WTC11 (cell line): ENCODE results near the gene ZFAND6.

Source experiments
- CBFB ChIP-seq: sonication (generic); formaldehyde crosslinking; IDR thresholded peaks from 2 replicates; pipeline ENCODE4 v1.8.1; 2022; ENCODE audit warnings: mild to moderate bottlenecking, low read depth, missing genetic modification reagents
- CTCF ChIP-seq: fragments of 200-600 bp; IDR thresholded peaks from 2 replicates; pipeline ENCODE4 v1.8.0; 2022; ENCODE audit warnings: antibody characterized with exemption
- ELF4 ChIP-seq: sonication (generic); formaldehyde crosslinking; IDR thresholded peaks from 2 replicates; pipeline ENCODE4 v1.8.1; 2022; ENCODE audit warnings: low read depth, mild to moderate bottlenecking, moderate library complexity, missing genetic modification reagents
- GTF2I ChIP-seq: fragments of 250-450 bp; sonication (Bioruptor Pico); conservative IDR thresholded peaks from 2 replicates; pipeline ENCODE4 v1.4.0; 2021; ENCODE audit warnings: mild to moderate bottlenecking
- HMGA2 ChIP-seq: fragments of 250-450 bp; sonication (Bioruptor Pico); IDR thresholded peaks from 2 replicates; pipeline ENCODE4 v1.4.0; 2021; ENCODE audit warnings: mild to moderate bottlenecking, moderate library complexity
- MAX ChIP-seq: sonication (generic); formaldehyde crosslinking; IDR thresholded peaks from 2 replicates; pipeline ENCODE4 v1.8.0; 2022; ENCODE audit warnings: mild to moderate bottlenecking, missing genetic modification reagents
- NR1H2 ChIP-seq: sonication (generic); formaldehyde crosslinking; IDR thresholded peaks from 2 replicates; pipeline ENCODE4 v1.9.0; 2021; ENCODE audit warnings: mild to moderate bottlenecking, moderate library complexity, missing genetic modification reagents
- USF1 ChIP-seq: sonication (generic); formaldehyde crosslinking; IDR thresholded peaks from 2 replicates; pipeline ENCODE4 v1.8.0; 2022; ENCODE audit warnings: mild to moderate bottlenecking, missing genetic modification reagents
- USF2 ChIP-seq: sonication (generic); formaldehyde crosslinking; IDR thresholded peaks from 2 replicates; pipeline ENCODE4 v1.8.1; 2023; ENCODE audit warnings: mild to moderate bottlenecking, missing genetic modification reagents, moderate library complexity
- ZNF423 ChIP-seq: fragments of 250-450 bp; sonication (Bioruptor Pico); IDR thresholded peaks from 2 replicates; pipeline ENCODE4 v2.1.2; 2022; ENCODE audit warnings: mild to moderate bottlenecking, moderate library complexity
- TF ChIP-seq, protein P1 (sequence below): sonication (generic); formaldehyde crosslinking; IDR thresholded peaks from 2 replicates; pipeline ENCODE4 v1.8.0; 2023; ENCODE audit warnings: missing genetic modification reagents, mild to moderate bottlenecking, borderline replicate concordance
- TF ChIP-seq, protein P2 (sequence below): sonication (generic); formaldehyde crosslinking; conservative IDR thresholded peaks from 2 replicates; pipeline ENCODE4 v1.8.1; 2022; ENCODE audit warnings: mild to moderate bottlenecking, missing genetic modification reagents
- TF ChIP-seq, protein P3 (sequence below): fragments of 250-450 bp; sonication (Bioruptor Pico); IDR thresholded peaks from 2 replicates; pipeline ENCODE4 v1.9.0; 2021; ENCODE audit warnings: mild to moderate bottlenecking

GRCh38 chr15:80012060-80012726 lies 47.3 kb upstream of the ZFAND6 start:
- TF ChIP-seq CTCF, result no peak
- TF ChIP-seq, protein P1, sequence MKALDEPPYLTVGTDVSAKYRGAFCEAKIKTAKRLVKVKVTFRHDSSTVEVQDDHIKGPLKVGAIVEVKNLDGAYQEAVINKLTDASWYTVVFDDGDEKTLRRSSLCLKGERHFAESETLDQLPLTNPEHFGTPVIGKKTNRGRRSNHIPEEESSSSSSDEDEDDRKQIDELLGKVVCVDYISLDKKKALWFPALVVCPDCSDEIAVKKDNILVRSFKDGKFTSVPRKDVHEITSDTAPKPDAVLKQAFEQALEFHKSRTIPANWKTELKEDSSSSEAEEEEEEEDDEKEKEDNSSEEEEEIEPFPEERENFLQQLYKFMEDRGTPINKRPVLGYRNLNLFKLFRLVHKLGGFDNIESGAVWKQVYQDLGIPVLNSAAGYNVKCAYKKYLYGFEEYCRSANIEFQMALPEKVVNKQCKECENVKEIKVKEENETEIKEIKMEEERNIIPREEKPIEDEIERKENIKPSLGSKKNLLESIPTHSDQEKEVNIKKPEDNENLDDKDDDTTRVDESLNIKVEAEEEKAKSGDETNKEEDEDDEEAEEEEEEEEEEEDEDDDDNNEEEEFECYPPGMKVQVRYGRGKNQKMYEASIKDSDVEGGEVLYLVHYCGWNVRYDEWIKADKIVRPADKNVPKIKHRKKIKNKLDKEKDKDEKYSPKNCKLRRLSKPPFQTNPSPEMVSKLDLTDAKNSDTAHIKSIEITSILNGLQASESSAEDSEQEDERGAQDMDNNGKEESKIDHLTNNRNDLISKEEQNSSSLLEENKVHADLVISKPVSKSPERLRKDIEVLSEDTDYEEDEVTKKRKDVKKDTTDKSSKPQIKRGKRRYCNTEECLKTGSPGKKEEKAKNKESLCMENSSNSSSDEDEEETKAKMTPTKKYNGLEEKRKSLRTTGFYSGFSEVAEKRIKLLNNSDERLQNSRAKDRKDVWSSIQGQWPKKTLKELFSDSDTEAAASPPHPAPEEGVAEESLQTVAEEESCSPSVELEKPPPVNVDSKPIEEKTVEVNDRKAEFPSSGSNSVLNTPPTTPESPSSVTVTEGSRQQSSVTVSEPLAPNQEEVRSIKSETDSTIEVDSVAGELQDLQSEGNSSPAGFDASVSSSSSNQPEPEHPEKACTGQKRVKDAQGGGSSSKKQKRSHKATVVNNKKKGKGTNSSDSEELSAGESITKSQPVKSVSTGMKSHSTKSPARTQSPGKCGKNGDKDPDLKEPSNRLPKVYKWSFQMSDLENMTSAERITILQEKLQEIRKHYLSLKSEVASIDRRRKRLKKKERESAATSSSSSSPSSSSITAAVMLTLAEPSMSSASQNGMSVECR (CRISPR knock-in tag), result no peak
- TF ChIP-seq USF1 (CRISPR knock-in tag), result no peak
- no peak for TF ChIP-seq MAX (CRISPR knock-in tag)
- TF ChIP-seq, protein P2, sequence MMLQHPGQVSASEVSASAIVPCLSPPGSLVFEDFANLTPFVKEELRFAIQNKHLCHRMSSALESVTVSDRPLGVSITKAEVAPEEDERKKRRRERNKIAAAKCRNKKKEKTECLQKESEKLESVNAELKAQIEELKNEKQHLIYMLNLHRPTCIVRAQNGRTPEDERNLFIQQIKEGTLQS (CRISPR knock-in tag), result no peak
- TF ChIP-seq USF2 (CRISPR knock-in tag), result no peak
- TF ChIP-seq GTF2I (CRISPR knock-in tag), result no peak
- no peak for TF ChIP-seq HMGA2 (CRISPR knock-in tag)
- no peak for TF ChIP-seq NR1H2 (CRISPR knock-in tag)
- TF ChIP-seq CBFB (CRISPR knock-in tag), result no peak
- no peak for TF ChIP-seq ELF4 (CRISPR knock-in tag)
- no peak for TF ChIP-seq ZNF423
- TF ChIP-seq, protein P3, sequence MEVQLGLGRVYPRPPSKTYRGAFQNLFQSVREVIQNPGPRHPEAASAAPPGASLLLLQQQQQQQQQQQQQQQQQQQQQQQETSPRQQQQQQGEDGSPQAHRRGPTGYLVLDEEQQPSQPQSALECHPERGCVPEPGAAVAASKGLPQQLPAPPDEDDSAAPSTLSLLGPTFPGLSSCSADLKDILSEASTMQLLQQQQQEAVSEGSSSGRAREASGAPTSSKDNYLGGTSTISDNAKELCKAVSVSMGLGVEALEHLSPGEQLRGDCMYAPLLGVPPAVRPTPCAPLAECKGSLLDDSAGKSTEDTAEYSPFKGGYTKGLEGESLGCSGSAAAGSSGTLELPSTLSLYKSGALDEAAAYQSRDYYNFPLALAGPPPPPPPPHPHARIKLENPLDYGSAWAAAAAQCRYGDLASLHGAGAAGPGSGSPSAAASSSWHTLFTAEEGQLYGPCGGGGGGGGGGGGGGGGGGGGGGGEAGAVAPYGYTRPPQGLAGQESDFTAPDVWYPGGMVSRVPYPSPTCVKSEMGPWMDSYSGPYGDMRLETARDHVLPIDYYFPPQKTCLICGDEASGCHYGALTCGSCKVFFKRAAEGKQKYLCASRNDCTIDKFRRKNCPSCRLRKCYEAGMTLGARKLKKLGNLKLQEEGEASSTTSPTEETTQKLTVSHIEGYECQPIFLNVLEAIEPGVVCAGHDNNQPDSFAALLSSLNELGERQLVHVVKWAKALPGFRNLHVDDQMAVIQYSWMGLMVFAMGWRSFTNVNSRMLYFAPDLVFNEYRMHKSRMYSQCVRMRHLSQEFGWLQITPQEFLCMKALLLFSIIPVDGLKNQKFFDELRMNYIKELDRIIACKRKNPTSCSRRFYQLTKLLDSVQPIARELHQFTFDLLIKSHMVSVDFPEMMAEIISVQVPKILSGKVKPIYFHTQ, result no peak
